ENCODE data around the gene CD3G.

Gene CD3G

GRCh38 chr11:118325283-118325682 is 18.9 kb upstream of the CD3G start:
- no peak for DNase-seq (ENCODE audit: low read depth in 2 of 2)

GRCh38 chr11:118328745-118329144 is 15.4 kb upstream of the CD3G start:
- DNase-seq (ENCODE audit: low read depth in 2 of 2): no peak

- no peak for DNase-seq (ENCODE audit: low read depth in 2 of 2)
Measured at GRCh38 chr11:118334745-118335144, 9.4 kb upstream of the CD3G start.

GRCh38 chr11:118338637-118339061 is 5.5 kb upstream of the CD3G start:
- DNase-seq (ENCODE audit: low read depth in 2 of 2): peak; percentile 84 to 86

GRCh38 chr11:118339281-118339961 is 4.7 kb upstream of the CD3G start:
- DNase-seq (ENCODE audit: low read depth in 2 of 2): no peak

- no peak for DNase-seq (ENCODE audit: low read depth in 2 of 2)
Measured at GRCh38 chr11:118340449-118340848, 3.7 kb upstream of the CD3G start.

GRCh38 chr11:118341261-118341660 is 2.9 kb upstream of the CD3G start:
- DNase-seq (ENCODE audit: low read depth in 2 of 2): no peak

GRCh38 chr11:118341815-118342489 is 2.2 kb upstream of the CD3G start:
- no peak for DNase-seq (ENCODE audit: low read depth in 2 of 2)

GRCh38 chr11:118342503-118343161 is 1.5 kb upstream of the CD3G start, which contains the start of gene CD3D:
Gene CD3D (minus strand): TSS chr11:118342705. CDS start chr11:118342607, 98 bp downstream.
- peak in 1 of 2 donors; percentile 64 for DNase-seq (ENCODE audit: low read depth in 2 of 2)

GRCh38 chr11:118343248-118343647 is 896 bp upstream of the CD3G start:
- no peak for DNase-seq (ENCODE audit: low read depth in 2 of 2)

- DNase-seq (ENCODE audit: low read depth in 2 of 2): no peak
Measured at GRCh38 chr11:118349475-118349874, 5.3 kb downstream of the CD3G start.

- no peak for DNase-seq (ENCODE audit: low read depth in 2 of 2)
Measured at GRCh38 chr11:118353084-118353710, 9.1 kb downstream of the CD3G start.

GRCh38 chr11:118358071-118358470 is 13.9 kb downstream of the CD3G start:
- no peak for DNase-seq (ENCODE audit: low read depth in 2 of 2)

- peak; percentile 97 to 99 for DNase-seq (ENCODE audit: low read depth in 2 of 2)
Measured at GRCh38 chr11:118359295-118359958, 15.3 kb downstream of the CD3G start, which contains the start of gene UBE4A. Gene UBE4A (plus strand): TSS chr11:118359600. CDS start chr11:118365081, 5,481 bp downstream.

- DNase-seq (ENCODE audit: low read depth in 2 of 2): no peak
Measured at GRCh38 chr11:118364956-118365615, 20.9 kb downstream of the CD3G start.

GRCh38 chr11:118366287-118366686 is 22.1 kb downstream of the CD3G start:
- DNase-seq (ENCODE audit: low read depth in 2 of 2): no peak

- DNase-seq (ENCODE audit: low read depth in 2 of 2): no peak
Measured at GRCh38 chr11:118370774-118371173, 26.6 kb downstream of the CD3G start.

GRCh38 chr11:118373263-118373662 is 29.1 kb downstream of the CD3G start:
- no peak for DNase-seq (ENCODE audit: low read depth in 2 of 2)

GRCh38 chr11:118373871-118374270 is 29.7 kb downstream of the CD3G start:
- no peak for DNase-seq (ENCODE audit: low read depth in 2 of 2)

GRCh38 chr11:118374729-118375128 is 30.6 kb downstream of the CD3G start:
- DNase-seq (ENCODE audit: low read depth in 2 of 2): no peak

GRCh38 chr11:118375978-118376377 is 31.8 kb downstream of the CD3G start:
- DNase-seq (ENCODE audit: low read depth in 2 of 2): no peak
